Duodenal mucosa (tissue), 2 donors: ENCODE data around the gene TSGA10IP.
"Not testable (repeated sequence)": the region's sequence is repeated elsewhere in the genome, so short reads cannot be mapped to it uniquely, and the experiment has no call there.

Experiments used
- H3K27ac ChIP-seq: one replicate; pipeline ENCODE4 v1.7.0; 2013; ENCODE audit warnings: low read depth, low read length
- H3K27me3 ChIP-seq, 2 donors: one replicate each; pipeline ENCODE4 v1.7.0; 2013; ENCODE audit warnings: low read length in 2 of 2, control low read depth in 1 of 2; ENCODE audit not compliant: insufficient read depth in 2 of 2, control insufficient read depth in 1 of 2
- H3K36me3 ChIP-seq, 2 donors: one replicate each; pipeline ENCODE4 v1.7.0; 2013; ENCODE audit warnings: low read length in 2 of 2, control low read depth in 1 of 2; ENCODE audit not compliant: insufficient read depth in 2 of 2, control insufficient read depth in 1 of 2
- H3K4me1 ChIP-seq, 2 donors: one replicate each; pipeline ENCODE4 v1.7.0; 2013; ENCODE audit warnings: low read length in 2 of 2, control low read depth in 1 of 2; ENCODE audit not compliant: insufficient read depth in 2 of 2, control insufficient read depth in 1 of 2
- H3K4me3 ChIP-seq, 2 donors: one replicate each; pipeline ENCODE4 v1.7.0; 2013; ENCODE audit warnings: low read length in 2 of 2, low read depth in 1 of 2
- H3K9ac ChIP-seq, 2 donors: one replicate each; pipeline ENCODE4 v1.7.0; 2013; ENCODE audit warnings: low read length in 2 of 2, low read depth in 1 of 2
- H3K9me3 ChIP-seq, 2 donors: one replicate each; pipeline ENCODE4 v1.7.0; 2013; ENCODE audit warnings: low read length in 2 of 2, control low read depth in 1 of 2; ENCODE audit not compliant: control insufficient read depth in 1 of 2

The TSGA10IP gene

GRCh38 chr11:65945941-65946558 lies 770 bp downstream of the TSGA10IP start:
- Histone ChIP-seq H3K27ac (no peak overlapping the region), H3K9ac (no peak overlapping the region), H3K4me1 (no peaks in the 10 kb centered on the region), H3K36me3 (no peaks in the 10 kb centered on the region), H3K9me3 (no peaks in the 10 kb centered on the region), H3K4me3 (no peak overlapping the region), H3K27me3 (peaks cover 0 to 3% of the 10 kb centered on the region in 2 donors)

- Histone ChIP-seq H3K9ac (no peak overlapping the region), H3K27me3 (no peaks in the 10 kb centered on the region), H3K36me3 (no peaks in the 10 kb centered on the region), H3K4me1 (no peaks in the 10 kb centered on the region), H3K9me3 (no peaks in the 10 kb centered on the region), H3K4me3 (no peak overlapping the region), H3K27ac (no peak overlapping the region)
Observed at GRCh38 chr11:65946655-65947054, 1.4 kb downstream of the TSGA10IP start.

DNA sequence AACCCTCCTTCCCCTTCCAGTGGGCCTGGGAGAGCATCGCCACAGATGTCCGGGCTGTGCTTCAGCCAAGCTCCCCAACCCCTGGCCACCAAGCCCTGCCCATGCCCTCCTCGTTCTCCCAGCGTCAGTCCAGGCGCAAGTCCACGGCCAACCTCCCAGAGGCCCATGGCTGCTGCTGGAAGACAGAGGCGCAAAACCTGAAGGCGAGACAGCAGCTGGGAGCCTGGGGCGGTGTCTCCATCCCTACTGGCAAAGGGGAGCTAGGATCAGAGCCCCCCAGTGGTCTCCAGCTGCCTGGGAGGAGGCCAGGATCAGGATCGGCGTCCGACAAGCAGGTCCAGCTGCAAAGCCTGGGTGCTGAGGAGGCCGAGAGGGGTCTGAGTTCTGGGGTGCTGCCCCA lies 1.9 kb downstream of the TSGA10IP start:
- Histone ChIP-seq H3K9me3 (no peaks in the 10 kb centered on the region), H3K4me1 (no peaks in the 10 kb centered on the region)

GRCh38 chr11:65947603-65948125 lies 2.4 kb downstream of the TSGA10IP start:
- H3K36me3 ChIP-seq = no peaks in the 10 kb centered on the region
- no peaks in the 10 kb centered on the region for H3K27me3 ChIP-seq
- no peaks in the 10 kb centered on the region for H3K4me1 ChIP-seq
- no peak overlapping the region for H3K27ac ChIP-seq
- no peaks in the 10 kb centered on the region for H3K9me3 ChIP-seq
- H3K9ac ChIP-seq = no peak overlapping the region
- H3K4me3 ChIP-seq = no peak overlapping the region

More for the DNA sequence above, 1.9 kb downstream of the TSGA10IP start:
- Histone ChIP-seq H3K4me3 (no peak overlapping the region), H3K27ac (no peak overlapping the region), H3K9ac (no peak overlapping the region), H3K36me3 (no peaks in the 10 kb centered on the region), H3K27me3 (no peaks in the 10 kb centered on the region)

DNA sequence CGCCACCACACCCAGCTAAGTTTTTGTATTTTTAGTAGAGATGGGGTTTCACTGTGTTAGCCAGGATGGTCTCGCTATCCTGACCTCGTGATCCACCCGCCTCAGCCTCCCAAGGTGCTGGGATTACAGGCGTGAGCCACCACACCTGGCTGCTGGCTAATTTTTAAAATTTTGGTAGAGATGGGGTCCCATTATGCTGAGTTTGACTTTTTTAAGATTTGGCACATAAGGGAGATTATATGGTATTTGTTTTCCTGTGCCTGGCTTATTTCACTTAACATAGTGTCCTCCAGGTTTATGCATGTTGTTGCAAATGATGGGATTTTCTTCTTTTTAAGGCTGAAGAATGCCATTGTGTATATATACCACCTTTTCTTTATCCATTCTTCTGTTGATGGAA lies 5.4 kb downstream of the TSGA10IP start:
- not testable (repeated sequence) for H3K4me1 ChIP-seq, H3K9ac ChIP-seq, H3K27ac ChIP-seq, H3K27me3 ChIP-seq, H3K4me3 ChIP-seq, H3K36me3 ChIP-seq, H3K9me3 ChIP-seq

DNA sequence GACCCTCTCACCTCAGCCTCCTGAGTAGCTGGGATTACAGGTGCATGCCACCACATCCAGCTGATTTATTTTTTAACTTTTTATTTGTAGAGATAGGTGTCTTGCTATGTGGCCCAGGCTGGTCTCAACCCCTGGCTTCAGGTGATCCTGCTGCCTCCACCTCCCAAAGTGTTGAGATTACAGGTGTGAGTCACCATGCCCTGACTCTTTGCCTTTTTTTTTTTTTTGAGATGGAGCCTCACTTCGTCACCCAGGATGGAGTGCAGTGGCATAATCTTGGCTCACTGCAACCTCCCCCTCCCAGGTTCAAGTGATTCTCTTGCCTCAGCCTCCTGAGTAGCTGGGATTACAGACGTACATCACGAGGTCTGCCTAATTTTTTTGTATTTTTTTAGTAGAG lies 6.4 kb downstream of the TSGA10IP start:
- not testable (repeated sequence) for H3K9ac ChIP-seq, H3K4me3 ChIP-seq, H3K4me1 ChIP-seq, H3K36me3 ChIP-seq, H3K9me3 ChIP-seq, H3K27me3 ChIP-seq, H3K27ac ChIP-seq

DNA sequence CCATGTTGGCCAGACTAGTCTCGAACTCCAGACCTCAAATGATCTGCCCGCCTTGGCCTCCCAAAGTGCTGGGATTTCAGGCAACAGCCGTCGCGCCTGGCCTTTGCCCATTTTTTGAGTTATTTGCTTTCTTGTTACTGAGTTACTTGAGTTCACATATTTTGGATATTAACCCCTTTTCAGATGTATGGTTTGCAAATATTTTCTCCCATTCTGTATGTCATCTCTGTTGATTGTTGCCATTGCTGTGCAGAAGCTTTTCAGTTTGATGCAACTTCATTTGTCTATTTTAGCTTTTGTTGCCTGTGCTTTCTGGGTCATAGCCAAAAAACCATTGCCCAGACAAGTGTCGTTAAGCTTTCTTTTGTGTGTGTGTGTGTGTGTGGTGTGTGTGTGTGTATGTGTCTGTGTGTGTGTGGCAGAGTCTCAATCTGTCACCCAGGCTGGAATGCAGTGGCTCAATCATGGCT lies 6.8 kb downstream of the TSGA10IP start:
- H3K4me1 ChIP-seq = peaks cover 4% of the 10 kb centered on the region in 2 donors
- no peaks in the 10 kb centered on the region for H3K27me3 ChIP-seq
- no peak overlapping the region for H3K27ac ChIP-seq
- H3K4me3 ChIP-seq = no peak overlapping the region
- H3K9me3 ChIP-seq = no peaks in the 10 kb centered on the region
- H3K36me3 ChIP-seq = no peaks in the 10 kb centered on the region
- H3K9ac ChIP-seq = no peak overlapping the region

- Histone ChIP-seq H3K27ac (no peak overlapping the region), H3K4me1 (peaks cover 4 to 8% of the 10 kb centered on the region in 2 donors), H3K27me3 (no peaks in the 10 kb centered on the region), H3K9me3 (no peaks in the 10 kb centered on the region), H3K9ac (no peak overlapping the region), H3K4me3 (no peak overlapping the region), H3K36me3 (no peaks in the 10 kb centered on the region)
Observed at GRCh38 chr11:65953471-65953870, 8.2 kb downstream of the TSGA10IP start.

GRCh38 chr11:65954771-65955170 lies 9.5 kb downstream of the TSGA10IP start:
- Histone ChIP-seq H3K36me3 (no peaks in the 10 kb centered on the region), H3K27me3 (no peaks in the 10 kb centered on the region), H3K27ac (no peak overlapping the region), H3K9ac (no peak overlapping the region), H3K4me1 (peaks cover 4 to 8% of the 10 kb centered on the region in 2 donors), H3K4me3 (no peak overlapping the region), H3K9me3 (no peaks in the 10 kb centered on the region)

- no peaks in the 10 kb centered on the region for H3K36me3 ChIP-seq
- no peak overlapping the region for H3K9ac ChIP-seq
- no peaks in the 10 kb centered on the region for H3K27me3 ChIP-seq
- no peak overlapping the region for H3K27ac ChIP-seq
- no peak overlapping the region for H3K4me3 ChIP-seq
- H3K9me3 ChIP-seq = no peaks in the 10 kb centered on the region
- H3K4me1 ChIP-seq = peaks cover 17 to 20% of the 10 kb centered on the region in 2 donors
Observed at GRCh38 chr11:65958291-65958690, 13.0 kb downstream of the TSGA10IP start.
